GM23248 (cell line): ENCODE data around the gene LRBA.

Experiments used
- EZH2 ChIP-seq: fragments of 200-600 bp; sonication (generic); IDR thresholded peaks from 2 replicates; pipeline ENCODE4 v1.6.1; 2018; ENCODE audit warnings: antibody characterized with exemption, mild to moderate bottlenecking; ENCODE audit not compliant: insufficient read depth, poor library complexity, severe bottlenecking
- EZH2phosphoT487 ChIP-seq: fragments of 200-600 bp; sonication (generic); IDR thresholded peaks from 2 replicates; pipeline ENCODE4 v1.6.1; 2018; ENCODE audit warnings: antibody characterized with exemption, moderate library complexity, mild to moderate bottlenecking, low read depth; ENCODE audit not compliant: insufficient read depth

DNA sequence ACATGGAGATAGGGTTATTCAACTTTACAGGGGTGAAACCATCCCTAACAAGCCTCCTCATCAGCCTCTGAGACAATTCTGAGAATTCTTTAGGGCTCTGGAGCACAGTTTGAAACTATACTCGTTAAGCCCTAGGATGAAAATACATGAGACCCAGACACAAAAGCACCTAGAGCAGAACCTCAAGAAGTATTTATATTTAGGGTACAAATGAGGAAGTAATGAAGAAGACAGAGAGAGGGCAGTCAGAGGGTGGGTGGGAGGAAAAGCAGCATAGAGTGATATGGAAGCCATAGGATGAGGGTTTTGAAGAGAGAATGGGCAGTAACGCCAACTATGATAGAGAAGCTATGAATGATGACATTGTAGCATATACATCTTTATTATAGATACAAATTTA lies 686.6 kb downstream of the LRBA start:
- no peak for TF ChIP-seq EZH2phosphoT487
- TF ChIP-seq EZH2, result no peak
